ENCODE data around the gene RSPRY1. TPM values are rescaled to one million over a fixed set of nuclear protein-coding genes. Genes with fewer than 3 reads are reported as not detected.

The RSPRY1 gene
- total RNA-seq, 1 donor, result 64.8 TPM

GRCh38 chr16:57153841-57154240, 32.3 kb upstream of the RSPRY1 start:
- H3K4me3 ChIP-seq (ENCODE audit: low read depth, low read length), result no peak overlapping the region
- no peak for TF ChIP-seq CTCF (IDR thresholded peaks at IDR 0.05; ENCODE audit: insufficient read depth, low read depth, low read length)
- no peak for DNase-seq (ENCODE audit: low read depth)

GRCh38 chr16:57155702-57156350, 30.3 kb upstream of the RSPRY1 start:
- DNase-seq (ENCODE audit: low read depth), result no peak
- no peak overlapping the region for H3K4me3 ChIP-seq (ENCODE audit: low read depth, low read length)
- TF ChIP-seq CTCF (IDR thresholded peaks at IDR 0.05; ENCODE audit: insufficient read depth, low read depth, low read length), result no peak

- H3K4me3 ChIP-seq (ENCODE audit: low read depth, low read length), result no peak overlapping the region
- no peak for TF ChIP-seq CTCF (IDR thresholded peaks at IDR 0.05; ENCODE audit: insufficient read depth, low read depth, low read length)
- DNase-seq (ENCODE audit: low read depth), result no peak
Measured at GRCh38 chr16:57156351-57156703, 29.8 kb upstream of the RSPRY1 start.

GRCh38 chr16:57157533-57157932, 28.6 kb upstream of the RSPRY1 start:
- no peak for DNase-seq (ENCODE audit: low read depth)
- no peak overlapping the region for H3K4me3 ChIP-seq (ENCODE audit: low read depth, low read length)
- no peak for TF ChIP-seq CTCF (IDR thresholded peaks at IDR 0.05; ENCODE audit: insufficient read depth, low read depth, low read length)

GRCh38 chr16:57159447-57159846, 26.7 kb upstream of the RSPRY1 start:
- no peak overlapping the region for H3K4me3 ChIP-seq (ENCODE audit: low read depth, low read length)
- TF ChIP-seq CTCF (IDR thresholded peaks at IDR 0.05; ENCODE audit: insufficient read depth, low read depth, low read length), result no peak
- no peak for DNase-seq (ENCODE audit: low read depth)

- no peak for DNase-seq (ENCODE audit: low read depth)
- TF ChIP-seq CTCF (IDR thresholded peaks at IDR 0.05; ENCODE audit: insufficient read depth, low read depth, low read length), result no peak
- no peak overlapping the region for H3K4me3 ChIP-seq (ENCODE audit: low read depth, low read length)
Measured at GRCh38 chr16:57163842-57164241, 22.3 kb upstream of the RSPRY1 start.

- no peak for DNase-seq (ENCODE audit: low read depth)
- H3K4me3 ChIP-seq (ENCODE audit: low read depth, low read length), result no peak overlapping the region
- TF ChIP-seq CTCF (IDR thresholded peaks at IDR 0.05; ENCODE audit: insufficient read depth, low read depth, low read length), result no peak
Measured at GRCh38 chr16:57165483-57165882, 20.6 kb upstream of the RSPRY1 start.
